Measurements from ENCODE around the gene FGF21. TPM values are rescaled to one million over a fixed set of nuclear protein-coding genes. Genes with fewer than 3 reads are reported as not detected.
"Not testable (repeated sequence)": the region's sequence is repeated elsewhere in the genome, so short reads cannot be mapped to it uniquely, and the experiment has no call there.

FGF21 gene
- total RNA-seq, 4 donors from 2014 or later, result not detected

DNA sequence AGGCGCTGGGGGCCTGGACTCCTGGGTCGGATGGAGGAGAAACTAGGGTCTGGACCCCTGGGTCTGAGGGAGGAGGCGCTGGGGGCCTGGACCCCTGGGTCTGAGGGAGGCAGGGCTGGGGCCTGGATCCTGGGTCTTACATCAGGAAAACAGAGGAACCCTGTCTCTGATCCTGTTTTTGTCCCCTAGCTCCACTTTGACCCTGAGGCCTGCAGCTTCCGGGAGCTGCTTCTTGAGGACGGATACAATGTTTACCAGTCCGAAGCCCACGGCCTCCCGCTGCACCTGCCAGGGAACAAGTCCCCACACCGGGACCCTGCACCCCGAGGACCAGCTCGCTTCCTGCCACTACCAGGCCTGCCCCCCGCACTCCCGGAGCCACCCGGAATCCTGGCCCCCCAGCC lies 2.4 kb downstream of the FGF21 start:
- Histone ChIP-seq H3K4me1 (peaks cover 6 to 17% (median 8%) of the 10 kb centered on the region in 3 donors), H3K9me3 (no peaks in the 10 kb centered on the region), H3K4me3 (no peak overlapping the region), H3K27ac (no peak overlapping the region), H3K36me3 (no peaks in the 10 kb centered on the region), H3K27me3 (peaks cover 0 to 26% (median 0%) of the 10 kb centered on the region in 4 donors)
- 94 to 96% methylated on average over 4 to 13 of the region's 14 CpGs for WGBS, 2 donors
- TF ChIP-seq, protein P1, sequence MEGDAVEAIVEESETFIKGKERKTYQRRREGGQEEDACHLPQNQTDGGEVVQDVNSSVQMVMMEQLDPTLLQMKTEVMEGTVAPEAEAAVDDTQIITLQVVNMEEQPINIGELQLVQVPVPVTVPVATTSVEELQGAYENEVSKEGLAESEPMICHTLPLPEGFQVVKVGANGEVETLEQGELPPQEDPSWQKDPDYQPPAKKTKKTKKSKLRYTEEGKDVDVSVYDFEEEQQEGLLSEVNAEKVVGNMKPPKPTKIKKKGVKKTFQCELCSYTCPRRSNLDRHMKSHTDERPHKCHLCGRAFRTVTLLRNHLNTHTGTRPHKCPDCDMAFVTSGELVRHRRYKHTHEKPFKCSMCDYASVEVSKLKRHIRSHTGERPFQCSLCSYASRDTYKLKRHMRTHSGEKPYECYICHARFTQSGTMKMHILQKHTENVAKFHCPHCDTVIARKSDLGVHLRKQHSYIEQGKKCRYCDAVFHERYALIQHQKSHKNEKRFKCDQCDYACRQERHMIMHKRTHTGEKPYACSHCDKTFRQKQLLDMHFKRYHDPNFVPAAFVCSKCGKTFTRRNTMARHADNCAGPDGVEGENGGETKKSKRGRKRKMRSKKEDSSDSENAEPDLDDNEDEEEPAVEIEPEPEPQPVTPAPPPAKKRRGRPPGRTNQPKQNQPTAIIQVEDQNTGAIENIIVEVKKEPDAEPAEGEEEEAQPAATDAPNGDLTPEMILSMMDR (IDR thresholded peaks at IDR 0.05), result no peak
- TF ChIP-seq POLR2A (IDR thresholded peaks at IDR 0.05), result no peak
- intact Hi-C loops (cut with DNase I), result no loop called here
- DNase-seq, result no peak

DNA sequence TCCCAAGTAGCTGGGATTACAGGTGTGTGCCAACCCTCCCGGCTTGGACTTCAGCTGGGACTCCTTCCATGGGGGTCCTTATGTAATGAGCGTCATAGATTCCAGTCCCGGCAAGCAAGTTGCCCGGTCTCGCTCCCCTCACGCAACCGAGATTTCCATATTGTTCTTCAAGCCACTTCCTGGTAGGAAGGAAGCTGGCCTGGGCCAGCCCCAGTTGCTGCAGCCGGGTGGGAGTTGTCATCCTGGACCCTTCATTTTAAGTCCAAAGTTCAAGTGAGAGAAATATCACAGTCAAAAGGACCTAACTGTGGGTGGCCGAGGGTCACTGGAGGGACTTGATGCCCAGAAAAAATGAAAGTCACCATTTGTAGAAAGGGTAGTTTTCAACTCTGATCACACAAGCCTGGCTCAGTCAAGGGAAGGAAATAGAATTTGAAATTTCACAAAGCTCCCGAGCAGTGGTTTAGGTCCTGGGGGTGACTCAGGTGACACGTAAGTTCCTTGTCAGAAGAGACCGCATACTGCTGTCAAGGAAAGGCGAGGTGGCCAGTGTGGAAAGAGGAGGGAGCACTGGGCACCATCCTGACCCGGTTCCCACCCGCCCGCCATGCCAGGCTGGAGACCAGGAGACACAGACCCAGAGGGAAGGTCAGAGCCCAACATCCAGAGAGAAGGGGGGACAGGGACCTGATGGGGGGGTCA lies 5.3 kb downstream of the FGF21 start:
- Histone ChIP-seq H3K9me3 (no peaks in the 10 kb centered on the region), H3K4me3 (no peak overlapping the region), H3K36me3 (no peaks in the 10 kb centered on the region), H3K27me3 (peaks cover 0 to 15% (median 0%) of the 10 kb centered on the region in 4 donors), H3K4me1 (peaks cover 0 to 9% (median 0%) of the 10 kb centered on the region in 3 donors), H3K27ac (peak overlapping the region in 3 of 4 donors; percentile 3 to 65 (median 61))
- no peak for TF ChIP-seq POLR2A (IDR thresholded peaks at IDR 0.05)
- TF ChIP-seq, protein P1 (IDR thresholded peaks at IDR 0.05), result no peak
- intact Hi-C loops (cut with DNase I), result no loop called here
- no peak for DNase-seq
- WGBS, 2 donors, result 48 to 60% methylated on average over 12 to 14 of the region's 16 CpGs

DNA sequence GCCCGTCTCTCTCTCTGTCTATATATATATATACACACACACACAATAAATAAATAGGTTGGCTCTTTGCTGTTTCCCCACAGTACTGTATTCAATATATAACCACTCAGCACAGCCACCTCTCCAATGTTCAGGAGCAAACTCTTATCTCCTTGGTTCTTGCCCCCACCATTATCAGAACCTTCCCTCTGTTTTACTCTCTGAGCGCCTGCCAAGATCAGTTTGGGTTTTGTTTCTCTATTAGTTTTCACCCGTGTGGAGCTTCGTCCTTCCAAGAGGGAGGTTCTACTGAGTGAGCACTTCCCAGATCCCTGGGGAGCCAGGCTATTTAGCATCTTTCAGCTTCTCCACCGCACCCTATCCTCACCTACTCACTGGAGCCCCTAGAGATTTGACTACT lies 10.5 kb downstream of the FGF21 start:
- DNase-seq; intact Hi-C loops (cut with DNase I); H3K27ac ChIP-seq; H3K27me3 ChIP-seq; H3K4me3 ChIP-seq; H3K36me3 ChIP-seq; H3K9me3 ChIP-seq: not testable (repeated sequence)
- 36 to 41% methylated on average over 5 of the region's 5 CpGs for WGBS, 2 donors
- H3K4me1 ChIP-seq, result peaks cover 0 to 12% (median under 1%) of the 10 kb centered on the region in 3 donors

DNA sequence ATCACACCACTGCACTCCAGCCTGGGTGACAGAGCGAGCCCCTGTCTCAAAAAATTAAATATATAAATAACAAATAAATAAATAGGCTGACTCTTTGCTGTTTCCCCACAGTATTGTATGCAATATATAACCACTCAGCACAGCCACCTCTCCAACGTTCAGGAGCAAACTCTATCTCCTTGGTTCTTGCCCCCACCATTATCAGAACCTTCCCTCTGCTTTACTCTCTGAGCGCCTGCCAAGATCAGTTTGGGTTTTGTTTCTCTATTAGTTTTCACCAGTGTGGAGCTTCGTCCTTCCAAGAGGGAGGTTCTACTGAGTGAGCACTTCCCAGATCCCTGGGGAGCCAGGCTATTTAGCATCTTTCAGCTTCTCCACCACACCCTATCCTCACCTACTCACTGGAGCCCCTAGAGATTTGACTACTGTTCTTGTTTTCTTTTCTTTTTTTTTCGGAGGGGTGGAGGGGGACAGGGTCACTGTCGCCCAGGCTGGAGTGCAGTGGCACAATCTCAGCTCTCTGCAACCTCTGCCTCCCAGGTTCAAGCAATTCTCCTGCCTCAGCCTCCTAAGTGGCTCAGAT lies 12.9 kb downstream of the FGF21 start:
- H3K4me3 ChIP-seq; H3K9me3 ChIP-seq; DNase-seq; H3K27me3 ChIP-seq; H3K27ac ChIP-seq; intact Hi-C loops (cut with DNase I); H3K36me3 ChIP-seq: not testable (repeated sequence)
- H3K4me1 ChIP-seq, result peaks cover 3 to 23% (median 3%) of the 10 kb centered on the region in 3 donors
- WGBS, 2 donors, result 49 to 53% methylated on average over 6 of the region's 6 CpGs

DNA sequence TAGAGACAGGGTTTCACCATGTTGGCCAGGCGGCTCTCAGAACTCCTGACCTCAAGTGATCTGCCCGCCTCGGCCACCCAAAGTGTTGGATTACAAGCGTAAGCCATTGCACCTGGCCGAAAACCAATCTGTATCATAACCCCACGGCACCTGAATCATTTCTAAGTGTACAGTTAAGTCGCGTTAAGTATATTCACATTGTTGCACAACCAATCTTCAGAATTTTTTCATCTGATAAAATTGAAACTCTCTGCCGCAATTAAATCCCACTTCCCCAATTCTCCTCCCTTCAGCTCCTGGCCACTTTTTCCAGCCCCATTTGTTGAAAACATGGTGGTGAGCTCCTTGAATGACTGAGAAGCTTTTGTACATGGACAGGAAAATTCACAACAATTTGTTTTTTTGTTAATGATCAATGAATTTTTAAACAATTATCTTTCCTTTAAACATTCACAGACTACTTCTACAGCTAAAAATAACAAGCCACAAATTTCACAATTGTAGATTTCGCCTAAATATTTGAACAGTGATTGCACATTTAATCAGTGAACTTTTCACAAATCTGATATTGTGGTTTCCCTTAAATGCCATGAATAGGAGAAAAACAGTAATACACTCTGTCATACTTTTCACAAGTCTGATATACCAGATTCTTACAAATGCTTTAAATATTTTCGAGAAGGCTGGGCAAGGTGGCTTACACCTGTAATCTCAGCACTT lies 13.8 kb downstream of the FGF21 start:
- Histone ChIP-seq H3K36me3 (no peaks in the 10 kb centered on the region), H3K4me3 (no peak overlapping the region), H3K9me3 (no peaks in the 10 kb centered on the region), H3K27me3 (no peaks in the 10 kb centered on the region), H3K4me1 (peaks cover 3 to 27% (median 3%) of the 10 kb centered on the region in 3 donors), H3K27ac (no peak overlapping the region)
- 78 to 85% methylated on average over 11 of the region's 11 CpGs for WGBS, 2 donors
- intact Hi-C loops (cut with DNase I), result no loop called here
- no peak for DNase-seq
- TF ChIP-seq POLR2A (IDR thresholded peaks at IDR 0.05), result no peak
- TF ChIP-seq, protein P1 (IDR thresholded peaks at IDR 0.05), result no peak

DNA sequence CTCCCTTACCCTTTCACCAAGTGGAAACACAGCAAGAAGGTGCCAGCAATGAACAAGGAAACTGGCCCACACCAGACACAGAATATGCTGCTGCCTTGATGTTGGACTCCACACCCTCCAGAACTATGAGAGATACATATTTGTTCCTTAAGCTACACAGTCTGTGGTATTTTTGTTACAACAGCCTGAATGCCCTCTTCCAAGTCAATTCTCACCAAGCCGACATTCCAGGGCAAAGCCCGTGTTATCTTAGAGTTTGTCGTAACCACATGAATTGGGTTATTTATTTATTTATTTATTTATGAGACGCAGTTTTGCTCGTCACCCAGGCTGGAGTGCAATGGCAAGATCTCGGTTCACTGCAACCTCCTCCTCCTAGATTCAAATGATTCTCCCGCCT lies 14.9 kb downstream of the FGF21 start:
- Histone ChIP-seq H3K27me3 (no peaks in the 10 kb centered on the region), H3K4me1 (peaks cover 3 to 31% (median 3%) of the 10 kb centered on the region in 3 donors), H3K27ac (peak overlapping the region; percentile 63 to 92 (median 87)), H3K36me3 (no peaks in the 10 kb centered on the region), H3K9me3 (no peaks in the 10 kb centered on the region), H3K4me3 (no peak overlapping the region)
- no peak for DNase-seq
- intact Hi-C loops (cut with DNase I), result loop anchor here (10.0 kb wide), 1 partner anchor 115 kb away; no protein-coding TSS in a partner anchor
- WGBS, 2 donors, result 55 to 60% methylated on average over 6 to 7 of the region's 7 CpGs
- TF ChIP-seq POLR2A (IDR thresholded peaks at IDR 0.05), result no peak
- TF ChIP-seq, protein P1 (IDR thresholded peaks at IDR 0.05), result no peak

Data from esophagus squamous epithelium (tissue), 5 donors.